ENCODE measurements around the gene GARNL3. TPM values are rescaled to one million over a fixed set of nuclear protein-coding genes. Genes with fewer than 3 reads are reported as not detected.

GARNL3 gene
- total and polyA plus RNA-seq, 2 donors (not counting 1 experiment from before 2014, with no cell fraction given): 1.5 to 12.6 TPM

GRCh38 chr9:127229691-127230417, 34.7 kb upstream of the GARNL3 start:
- Histone ChIP-seq H3K9ac (ENCODE audit: low read length) (no peak overlapping the region), H3K36me3 (replicated peaks in 1 of 2; ENCODE audit: control extremely low read depth in 1 of 2, control insufficient read depth in 1 of 2, extremely low read depth in 1 of 2, insufficient read depth in 2 of 2, low read length in 1 of 2) (no peaks in the 10 kb centered on the region), H3K27me3 (replicated peaks in 1 of 4; ENCODE audit: control extremely low read depth in 1 of 4, control insufficient read depth in 3 of 4, insufficient read depth in 4 of 4, low read length in 3 of 4) (peaks cover 0 to 9% (median 3%) of the 10 kb centered on the region in 4 experiments), H2AFZ (ENCODE audit: insufficient read depth, low read depth, low read length, poor library complexity, severe bottlenecking) (no peak overlapping the region), H3K4me1 (ENCODE audit: control insufficient read depth in 2 of 2, insufficient read depth in 2 of 2, low read length in 2 of 2) (peaks cover 10% of the 10 kb centered on the region in 2 donors), H3K9me3 (ENCODE audit: control extremely low read depth in 1 of 3, control insufficient read depth in 2 of 3, insufficient read depth in 1 of 3, low read length in 2 of 3) (peaks cover 0 to 3% (median 0%) of the 10 kb centered on the region in 3 donors), H3K79me2 (ENCODE audit: control insufficient read depth, insufficient read depth, low read length) (no peaks in the 10 kb centered on the region), H3K4me2 (replicated peaks; ENCODE audit: low read depth, low read length, poor library complexity, severe bottlenecking) (no peak overlapping the region), H3K27ac (ENCODE audit: low read length in 2 of 2) (no peak overlapping the region), H3K4me3 (ENCODE audit: control extremely low read depth in 1 of 5, extremely low read depth in 1 of 5, insufficient read depth in 1 of 5, low read depth in 2 of 5, low read length in 4 of 5) (no peak overlapping the region), H4K20me1 (ENCODE audit: control insufficient read depth, insufficient read depth, low read length, poor library complexity, severe bottlenecking) (no peaks in the 10 kb centered on the region)
- Mint-ChIP-seq H3K4me3 (no peak overlapping the region), H3K27ac (no peak overlapping the region), H3K9me3 (ENCODE audit: insufficient read depth) (no peaks in the 10 kb centered on the region), H3K4me1 (peaks cover 10% of the 10 kb centered on the region), H3K27me3 (peaks cover 4% of the 10 kb centered on the region)
- DNase-seq: no peak
- no peak for ATAC-seq (ENCODE audit: low read depth)
- intact Hi-C loops (cut with micrococcal nuclease): no loop called here
- TF ChIP-seq CTCF (IDR thresholded peaks at IDR 0.05) (no peak), EZH2 (IDR thresholded peaks at IDR 0.05; ENCODE audit: borderline replicate concordance, insufficient read depth, low read depth, low read length, poor library complexity, severe bottlenecking) (no peak)
- ChIA-PET CTCF (interaction anchor here (0.6 to 1.2 kb wide), 3 partner anchors 14 to 187 kb away, joined by 3 read pairs; no protein-coding TSS in a partner anchor), POLR2A (no interaction called here)
- 94% methylated on average over 3 of the region's 4 CpGs for WGBS (ENCODE audit: insufficient coverage)

GRCh38 chr9:127231666-127232065, 32.9 kb upstream of the GARNL3 start:
- CTCF ChIA-PET: no interaction called here
- no peak for TF ChIP-seq EZH2 (IDR thresholded peaks at IDR 0.05; ENCODE audit: borderline replicate concordance, insufficient read depth, low read depth, low read length, poor library complexity, severe bottlenecking)
- TF ChIP-seq CTCF (IDR thresholded peaks at IDR 0.05): no peak
- no peak overlapping the region for H2AFZ ChIP-seq (ENCODE audit: insufficient read depth, low read depth, low read length, poor library complexity, severe bottlenecking)
- POLR2A ChIA-PET: interaction anchor here (0.7 kb wide), 1 partner anchor 180 kb away, joined by 3 read pairs; no protein-coding TSS in a partner anchor
- no peak for ATAC-seq (ENCODE audit: low read depth)
- Mint-ChIP-seq H3K27ac (no peak overlapping the region), H3K27me3 (no peaks in the 10 kb centered on the region), H3K9me3 (ENCODE audit: insufficient read depth) (no peaks in the 10 kb centered on the region), H3K4me1 (peaks cover under 1% of the 10 kb centered on the region), H3K4me3 (no peak overlapping the region)
- peaks cover under 1% of the 10 kb centered on the region in 2 donors for H3K4me1 ChIP-seq (ENCODE audit: control insufficient read depth in 2 of 2, insufficient read depth in 2 of 2, low read length in 2 of 2)
- H3K4me2 ChIP-seq (replicated peaks; ENCODE audit: low read depth, low read length, poor library complexity, severe bottlenecking): no peak overlapping the region
- no peak for DNase-seq
- no peak overlapping the region for H3K4me3 ChIP-seq (ENCODE audit: control extremely low read depth in 1 of 5, extremely low read depth in 1 of 5, insufficient read depth in 1 of 5, low read depth in 2 of 5, low read length in 4 of 5)
- no peak overlapping the region for H3K9ac ChIP-seq (ENCODE audit: low read length)
- 95% methylated on average over 2 of the region's 3 CpGs for WGBS (ENCODE audit: insufficient coverage)
- no peaks in the 10 kb centered on the region for H3K79me2 ChIP-seq (ENCODE audit: control insufficient read depth, insufficient read depth, low read length)
- no peaks in the 10 kb centered on the region for H4K20me1 ChIP-seq (ENCODE audit: control insufficient read depth, insufficient read depth, low read length, poor library complexity, severe bottlenecking)
- no peak overlapping the region for H3K27ac ChIP-seq (ENCODE audit: low read length in 2 of 2)
- H3K27me3 ChIP-seq (replicated peaks in 1 of 4; ENCODE audit: control extremely low read depth in 1 of 4, control insufficient read depth in 3 of 4, insufficient read depth in 4 of 4, low read length in 3 of 4): peaks cover 0 to 3% (median 0%) of the 10 kb centered on the region in 4 experiments
- intact Hi-C loops (cut with micrococcal nuclease): no loop called here
- no peaks in the 10 kb centered on the region for H3K9me3 ChIP-seq (ENCODE audit: control extremely low read depth in 1 of 3, control insufficient read depth in 2 of 3, insufficient read depth in 1 of 3, low read length in 2 of 3)
- no peaks in the 10 kb centered on the region for H3K36me3 ChIP-seq (replicated peaks in 1 of 2; ENCODE audit: control extremely low read depth in 1 of 2, control insufficient read depth in 1 of 2, extremely low read depth in 1 of 2, insufficient read depth in 2 of 2, low read length in 1 of 2)
